ENCODE measurements around the gene PLXNA4. TPM values are rescaled to one million over a fixed set of nuclear protein-coding genes. Genes with fewer than 3 reads are reported as not detected.

Gene PLXNA4
- total RNA-seq, 2 donors from 2014 or later, result 2.1 to 8.2 TPM

GRCh38 chr7:132504071-132504470, 72.2 kb downstream of the PLXNA4 start:
- DNase-seq, result no peak

GRCh38 chr7:132503415-132503814, 72.9 kb downstream of the PLXNA4 start:
- DNase-seq (no peak), ATAC-seq (no peak)
- Histone ChIP-seq H3K4me3 (no peak overlapping the region), H3K9me3 (no peaks in the 10 kb centered on the region), H3K36me3 (replicated peaks in 1 of 2; ENCODE audit: insufficient read depth in 1 of 2, low read depth in 2 of 2) (no peaks in the 10 kb centered on the region), H3K4me1 (no peaks in the 10 kb centered on the region), H3K27ac (no peak overlapping the region), H3K27me3 (no peaks in the 10 kb centered on the region)
- intact Hi-C loops (cut with DNase I), result no loop called here
- no peak for TF ChIP-seq CTCF (IDR thresholded peaks at IDR 0.05)
- TF ChIP-seq POLR2A (IDR thresholded peaks at IDR 0.05), result no peak

More at GRCh38 chr7:132504071-132504470, 72.2 kb downstream of the PLXNA4 start:
- Histone ChIP-seq H3K36me3 (replicated peaks in 1 of 2; ENCODE audit: insufficient read depth in 1 of 2, low read depth in 2 of 2) (no peaks in the 10 kb centered on the region), H3K27me3 (no peaks in the 10 kb centered on the region), H3K9me3 (no peaks in the 10 kb centered on the region), H3K4me1 (no peaks in the 10 kb centered on the region), H3K4me3 (no peak overlapping the region), H3K27ac (no peak overlapping the region)
- no peak for ATAC-seq
- TF ChIP-seq POLR2A (IDR thresholded peaks at IDR 0.05), result no peak
- TF ChIP-seq CTCF (IDR thresholded peaks at IDR 0.05), result no peak
- 65 to 73% methylated on average over 4 to 5 of the region's 5 CpGs for WGBS, 2 donors
- intact Hi-C loops (cut with DNase I), result no loop called here

GRCh38 chr7:132501956-132502355, 74.3 kb downstream of the PLXNA4 start:
- ATAC-seq, result no peak

GRCh38 chr7:132500727-132501440, 75.4 kb downstream of the PLXNA4 start:
- ATAC-seq (no peak), DNase-seq (peak; percentile 33 to 62 (median 54))
- Histone ChIP-seq H3K27ac (no peak overlapping the region), H3K4me3 (no peak overlapping the region), H3K36me3 (replicated peaks in 1 of 2; ENCODE audit: insufficient read depth in 1 of 2, low read depth in 2 of 2) (no peaks in the 10 kb centered on the region), H3K9me3 (no peaks in the 10 kb centered on the region), H3K27me3 (no peaks in the 10 kb centered on the region), H3K4me1 (no peaks in the 10 kb centered on the region)
- peak in 3 of 7 experiments; percentile 9 to 32 (median 25) for TF ChIP-seq CTCF (IDR thresholded peaks at IDR 0.05)
- TF ChIP-seq POLR2A (IDR thresholded peaks at IDR 0.05), result no peak
- intact Hi-C loops (cut with DNase I), result no loop called here
- WGBS, 2 donors, result 49 to 58% methylated on average over 10 of the region's 10 CpGs

More at GRCh38 chr7:132501956-132502355, 74.3 kb downstream of the PLXNA4 start:
- no peak overlapping the region for H3K27ac ChIP-seq
- H3K9me3 ChIP-seq, result no peaks in the 10 kb centered on the region
- TF ChIP-seq POLR2A (IDR thresholded peaks at IDR 0.05), result no peak
- TF ChIP-seq CTCF (IDR thresholded peaks at IDR 0.05), result no peak
- no peak overlapping the region for H3K4me3 ChIP-seq
- 76% methylated on average over 7 of the region's 7 CpGs for WGBS, 2 donors
- H3K36me3 ChIP-seq (replicated peaks in 1 of 2; ENCODE audit: insufficient read depth in 1 of 2, low read depth in 2 of 2), result no peaks in the 10 kb centered on the region
- H3K27me3 ChIP-seq, result no peaks in the 10 kb centered on the region
- intact Hi-C loops (cut with DNase I), result no loop called here
- DNase-seq, result no peak
- no peaks in the 10 kb centered on the region for H3K4me1 ChIP-seq

GRCh38 chr7:132499487-132499886, 76.8 kb downstream of the PLXNA4 start:
- Histone ChIP-seq H3K9me3 (no peaks in the 10 kb centered on the region), H3K4me1 (no peaks in the 10 kb centered on the region), H3K27me3 (no peaks in the 10 kb centered on the region), H3K36me3 (replicated peaks in 1 of 2; ENCODE audit: insufficient read depth in 1 of 2, low read depth in 2 of 2) (no peaks in the 10 kb centered on the region), H3K4me3 (no peak overlapping the region), H3K27ac (no peak overlapping the region)
- WGBS, 2 donors, result 78 to 88% methylated on average over 5 of the region's 5 CpGs
- intact Hi-C loops (cut with DNase I), result no loop called here
- TF ChIP-seq POLR2A (IDR thresholded peaks at IDR 0.05) (no peak), CTCF (IDR thresholded peaks at IDR 0.05) (no peak)
- no peak for ATAC-seq
- DNase-seq, result no peak

Data from body of pancreas (tissue), 4 donors.